TTC549 (cell line): ENCODE measurements around the gene PILRB.
"Not testable (repeated sequence)": the region's sequence is repeated elsewhere in the genome, so short reads cannot be mapped to it uniquely, and the experiment has no call there.

Experiments
- FAIRE-seq: peaks from 2 replicates; lab custom pipeline; 2012; peaks lifted over from hg19 to GRCh38; lab: Jason Lieb, UNC

Gene PILRB

GRCh38 chr7:100378114-100378755 lies 20.3 kb downstream of the PILRB start:
- no peak for FAIRE-seq

DNA sequence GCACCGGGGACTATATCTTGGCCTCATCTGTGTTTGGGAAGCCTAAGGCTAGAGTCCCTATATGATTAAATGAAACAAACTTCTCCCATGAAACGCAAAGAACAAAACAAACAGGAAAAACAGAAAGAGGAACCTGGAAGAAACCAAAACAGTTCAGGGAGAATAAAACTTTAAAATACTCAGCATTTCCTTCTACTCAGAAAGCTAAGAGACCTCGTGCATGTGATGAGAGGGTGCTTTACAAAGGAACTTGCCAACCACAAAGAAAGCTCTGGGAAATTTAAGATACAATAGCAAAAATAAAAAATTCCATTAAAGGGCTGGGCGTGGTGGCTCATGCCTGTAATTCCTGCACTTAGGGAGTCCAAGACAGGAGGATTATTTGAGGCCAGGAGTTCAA lies 22.3 kb downstream of the PILRB start:
- FAIRE-seq, result no peak

GRCh38 chr7:100381531-100382233 lies 23.8 kb downstream of the PILRB start:
- not testable (repeated sequence) for FAIRE-seq

GRCh38 chr7:100382234-100382853 lies 24.4 kb downstream of the PILRB start:
- FAIRE-seq, result not testable (repeated sequence)

DNA sequence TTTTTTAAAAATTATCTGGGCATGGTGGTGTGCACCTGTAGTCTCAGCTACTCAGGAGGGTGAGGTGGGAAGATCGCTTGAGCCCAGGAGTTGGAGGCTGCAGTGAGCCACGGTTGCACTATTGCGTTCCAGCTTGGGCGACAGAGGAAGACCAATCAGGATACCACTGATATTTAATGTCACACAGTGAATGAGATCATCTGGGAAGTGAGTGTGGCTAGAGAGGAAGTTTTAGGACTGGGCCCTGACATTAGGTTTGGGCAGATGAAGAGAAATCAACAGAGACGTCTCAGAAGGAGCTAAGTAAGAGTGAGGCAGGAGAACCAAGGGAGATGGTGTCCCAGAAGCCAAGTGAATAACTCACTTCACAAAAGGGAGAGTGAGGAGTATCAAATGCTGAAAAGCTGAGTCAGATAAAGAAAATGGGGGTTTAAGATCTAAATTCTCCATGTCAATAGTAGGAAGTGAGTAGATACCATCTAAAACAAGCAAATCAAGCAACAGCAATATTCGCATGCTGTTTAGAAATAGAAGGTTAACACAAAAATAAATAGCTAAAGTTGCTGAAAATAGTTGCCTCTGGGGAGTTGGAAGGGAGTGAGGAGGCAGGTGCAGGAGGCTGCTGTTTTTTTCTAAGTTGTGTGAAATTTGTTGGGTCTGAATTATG lies 26.8 kb downstream of the PILRB start:
- no peak for FAIRE-seq

GRCh38 chr7:100386940-100387339 lies 29.0 kb downstream of the PILRB start:
- no peak for FAIRE-seq

GRCh38 chr7:100387695-100388094 lies 29.8 kb downstream of the PILRB start:
- FAIRE-seq, result no peak

DNA sequence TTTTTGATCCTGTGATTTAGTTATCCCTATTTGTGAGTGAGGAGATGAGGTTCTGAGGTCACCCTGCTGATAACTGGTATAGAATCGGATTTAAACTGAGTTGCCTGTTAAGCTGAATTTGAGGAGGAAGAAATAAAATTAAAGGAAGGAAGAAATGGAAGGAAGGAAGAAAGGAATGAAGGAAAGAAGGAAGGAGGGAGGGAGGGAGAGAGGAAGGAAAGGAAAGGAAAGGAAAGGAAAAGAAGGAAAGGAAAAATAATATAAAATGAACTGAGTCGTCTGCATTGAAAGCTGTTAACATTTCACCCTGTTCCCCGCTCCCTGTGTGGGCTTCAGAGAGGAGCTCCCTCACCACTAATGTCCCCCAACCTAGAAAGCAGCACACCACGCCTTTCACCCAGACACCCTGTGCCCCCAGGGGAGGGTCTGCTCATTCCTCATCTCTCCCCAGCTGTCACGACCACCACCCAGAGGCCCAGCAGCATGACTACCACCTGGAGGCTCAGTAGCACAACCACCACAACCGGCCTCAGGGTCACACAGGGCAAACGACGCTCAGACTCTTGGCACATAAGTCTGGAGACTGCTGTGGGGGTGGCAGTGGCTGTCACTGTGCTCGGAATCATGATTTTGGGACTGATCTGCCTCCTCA lies 31.6 kb downstream of the PILRB start:
- no peak for FAIRE-seq

GRCh38 chr7:100390286-100391009 lies 32.5 kb downstream of the PILRB start:
- no peak for FAIRE-seq

GRCh38 chr7:100393233-100393905 lies 35.5 kb downstream of the PILRB start:
- no peak for FAIRE-seq

DNA sequence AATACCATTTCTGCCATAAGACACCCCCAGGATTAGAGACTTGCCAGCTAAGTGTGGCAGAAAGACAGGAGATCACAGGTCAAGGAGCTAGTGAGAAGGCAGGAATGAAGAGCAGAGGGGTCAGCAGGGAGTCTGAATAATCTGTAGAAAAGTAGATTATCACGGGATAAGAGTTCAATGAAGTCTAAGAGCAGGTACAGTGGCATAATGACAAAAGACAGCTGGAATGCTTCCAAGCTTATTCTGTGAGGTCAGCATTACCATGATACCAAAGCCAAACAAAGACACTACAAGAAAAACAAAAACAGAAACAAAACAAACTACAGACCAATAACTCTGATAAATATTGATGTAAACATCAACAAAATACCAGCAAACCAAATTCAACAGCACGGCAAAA lies 36.2 kb downstream of the PILRB start:
- FAIRE-seq, result no peak

- no peak for FAIRE-seq
These were observed 38.6 kb downstream of the PILRB start for GRCh38 chr7:100396421-100396982.

- no peak for FAIRE-seq
These were observed 39.6 kb downstream of the PILRB start for GRCh38 chr7:100397315-100398081.

- FAIRE-seq, result no peak
These were observed 40.3 kb downstream of the PILRB start for GRCh38 chr7:100398239-100398638.

GRCh38 chr7:100400041-100400440 lies 42.1 kb downstream of the PILRB start:
- FAIRE-seq, result no peak

GRCh38 chr7:100400656-100401055 lies 42.7 kb downstream of the PILRB start:
- FAIRE-seq, result no peak

GRCh38 chr7:100401811-100402210 lies 43.9 kb downstream of the PILRB start:
- no peak for FAIRE-seq

DNA sequence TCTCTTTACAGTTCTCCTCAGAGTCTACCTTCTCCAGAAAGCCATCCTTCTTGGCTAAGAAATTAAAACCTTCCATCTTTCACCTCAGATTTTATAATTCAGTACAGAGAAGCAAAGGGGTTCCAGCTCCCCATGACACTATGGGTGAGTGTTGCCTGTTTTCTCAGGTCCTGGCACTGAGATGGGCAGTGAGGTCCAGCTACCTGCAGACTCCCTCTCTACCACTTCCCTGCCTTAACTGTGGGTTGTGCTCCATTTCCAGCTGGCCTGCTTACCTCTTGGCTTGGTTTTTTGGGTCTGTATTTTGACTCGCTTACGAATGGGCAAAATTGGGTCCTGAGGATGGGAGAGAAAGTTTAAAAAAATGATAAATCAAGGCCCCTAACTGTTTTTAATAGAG lies 44.3 kb downstream of the PILRB start:
- FAIRE-seq, result no peak

GRCh38 chr7:100406767-100407166 lies 48.9 kb downstream of the PILRB start:
- FAIRE-seq, result no peak
